ENCODE measurements around the gene LTB. TPM values are rescaled to one million over a fixed set of nuclear protein-coding genes. Genes with fewer than 3 reads are reported as not detected.

LTB gene
- total and polyA plus RNA-seq, 9 of the 15 experiments (the other 6 are each of a cell fraction or from before 2014, with no cell fraction given): 0.07 to 0.51 TPM; not detected in 7

DNA sequence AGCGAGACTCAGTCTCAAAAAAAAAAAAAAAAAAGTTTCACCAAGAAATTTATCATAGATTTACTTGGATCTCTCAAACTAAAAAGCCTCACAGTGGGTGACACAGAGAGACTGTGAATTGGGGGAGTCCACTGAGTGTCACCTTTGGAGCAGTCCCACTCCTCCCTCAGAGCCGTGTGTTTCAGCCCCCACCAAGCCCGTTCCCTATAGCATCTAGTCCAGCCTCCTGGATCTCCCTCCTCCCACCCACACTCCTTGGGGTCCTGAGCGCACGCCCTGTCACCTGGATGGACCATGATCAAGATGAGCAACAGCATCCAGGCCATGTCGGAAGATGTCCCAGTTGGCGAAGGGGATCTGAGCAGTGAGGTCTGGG lies 10.2 kb upstream of the LTB start:
- ATAC-seq: no peak; the same call in 2 of the 3 replicates
- CTCF ChIA-PET (ENCODE audit: low intra/inter-chr PET ratio): interaction anchor here (0.6 kb wide), 1 partner anchor 1205 kb away, joined by 3 read pairs; no protein-coding TSS in a partner anchor
- H3K9me1 ChIP-seq (ENCODE audit: control insufficient read depth, insufficient read depth, low read length): peaks cover 3% of the 10 kb centered on the region
- 71% methylated on average over 7 of the region's 7 CpGs for WGBS (ENCODE audit: insufficient coverage, low coverage, missing lambda C conversion rate)
- no peaks in the 10 kb centered on the region for H3K79me2 ChIP-seq (ENCODE audit: control insufficient read depth, insufficient read depth, low read length)
- no TSS peak for BruUV-seq (replicated peaks)
- H2AFZ ChIP-seq (ENCODE audit: low read depth, low read length): peak overlapping the region; percentile 51
- POLR2A ChIA-PET: interaction anchor here (0.5 to 1.3 kb wide), 7 partner anchors 8 to 97 kb away, joined by 3 to 7 read pairs (median 3); partner anchors contain the start of gene DDX39B
- no peak overlapping the region for H3K4me3 ChIP-seq
- DNase-seq (ENCODE audit: extremely low read depth in 1 of 4, low spot score in 3 of 4): no peak
- H3K27me3 ChIP-seq (ENCODE audit: control insufficient read depth in 2 of 2, insufficient read depth in 2 of 2, low read length in 2 of 2): no peaks in the 10 kb centered on the region
- intact Hi-C loops (cut with micrococcal nuclease): no loop called here
- H3K4me2 ChIP-seq (ENCODE audit: insufficient read depth, low read length): peak overlapping the region; percentile 39; the same call in 1 of the 2 replicates
- H3K9ac ChIP-seq (ENCODE audit: insufficient read depth in 1 of 2, low read depth in 2 of 2, low read length in 2 of 2): peak overlapping the region in 1 of 2 experiments; percentile 78; a peak in 3 of 4 replicates
- H4K20me1 ChIP-seq (replicated peaks; ENCODE audit: control insufficient read depth, insufficient read depth, low read length): no peaks in the 10 kb centered on the region
- FAIRE-seq: no peak
- H3K4me1 ChIP-seq (replicated peaks in 1 of 2; ENCODE audit: control insufficient read depth in 2 of 2, insufficient read depth in 2 of 2, low read length in 2 of 2): peaks cover 18 to 30% of the 10 kb centered on the region in 2 experiments
- in situ Hi-C loops (cut with MboI): no loop called here
- H3K9me3 ChIP-seq (replicated peaks; ENCODE audit: control insufficient read depth, insufficient read depth, low read depth, low read length): no peaks in the 10 kb centered on the region
- H3K27ac ChIP-seq (ENCODE audit: extremely low read depth, low read depth, low read length): 0 out of 3 replicates have a peak overlapping the region, but pooled peaks have one; percentile 9
- H3K36me3 ChIP-seq (ENCODE audit: control insufficient read depth, insufficient read depth, low read length): no peaks in the 10 kb centered on the region
- TF ChIP-seq CREB1 (IDR thresholded peaks at IDR 0.05) (no peak), CREB1 (CRISPR knock-in tag; IDR thresholded peaks at IDR 0.05) (no peak), NCOA6 (IDR thresholded peaks at IDR 0.05) (no peak), ZNF12 (CRISPR knock-in tag; IDR thresholded peaks at IDR 0.05) (0 out of 2 replicates have a peak, but pooled peaks have one; percentile 21), ZEB2 (IDR thresholded peaks at IDR 0.05) (no peak), IRF2 (CRISPR knock-in tag; IDR thresholded peaks at IDR 0.05) (no peak), DPF2 (IDR thresholded peaks at IDR 0.05) (no peak), E2F4 (CRISPR knock-in tag; IDR thresholded peaks at IDR 0.05; ENCODE audit: low read depth) (0 out of 2 replicates have a peak, but pooled peaks have one; percentile 26), ZNF263 (CRISPR knock-in tag; IDR thresholded peaks at IDR 0.05; ENCODE audit: borderline replicate concordance) (peak; percentile 80), PCBP2 (IDR thresholded peaks at IDR 0.05; ENCODE audit: low read depth, low read length, poor library complexity, severe bottlenecking) (no peak), TCF7 (IDR thresholded peaks at IDR 0.05; ENCODE audit: borderline replicate concordance) (no peak), ZNF644 (tag; IDR thresholded peaks at IDR 0.05; ENCODE audit: low read depth) (no peak), TOE1 (IDR thresholded peaks at IDR 0.05; ENCODE audit: borderline replicate concordance) (no peak), TOE1 (CRISPR knock-in tag; IDR thresholded peaks at IDR 0.05; ENCODE audit: borderline replicate concordance, low read depth) (no peak)
- TF ChIP-seq, protein P1, sequence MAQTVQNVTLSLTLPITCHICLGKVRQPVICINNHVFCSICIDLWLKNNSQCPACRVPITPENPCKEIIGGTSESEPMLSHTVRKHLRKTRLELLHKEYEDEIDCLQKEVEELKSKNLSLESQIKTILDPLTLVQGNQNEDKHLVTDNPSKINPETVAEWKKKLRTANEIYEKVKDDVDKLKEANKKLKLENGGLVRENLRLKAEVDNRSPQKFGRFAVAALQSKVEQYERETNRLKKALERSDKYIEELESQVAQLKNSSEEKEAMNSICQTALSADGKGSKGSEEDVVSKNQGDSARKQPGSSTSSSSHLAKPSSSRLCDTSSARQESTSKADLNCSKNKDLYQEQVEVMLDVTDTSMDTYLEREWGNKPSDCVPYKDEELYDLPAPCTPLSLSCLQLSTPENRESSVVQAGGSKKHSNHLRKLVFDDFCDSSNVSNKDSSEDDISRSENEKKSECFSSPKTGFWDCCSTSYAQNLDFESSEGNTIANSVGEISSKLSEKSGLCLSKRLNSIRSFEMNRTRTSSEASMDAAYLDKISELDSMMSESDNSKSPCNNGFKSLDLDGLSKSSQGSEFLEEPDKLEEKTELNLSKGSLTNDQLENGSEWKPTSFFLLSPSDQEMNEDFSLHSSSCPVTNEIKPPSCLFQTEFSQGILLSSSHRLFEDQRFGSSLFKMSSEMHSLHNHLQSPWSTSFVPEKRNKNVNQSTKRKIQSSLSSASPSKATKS (CRISPR knock-in tag; IDR thresholded peaks at IDR 0.05): no peak
- TF ChIP-seq, protein P2, sequence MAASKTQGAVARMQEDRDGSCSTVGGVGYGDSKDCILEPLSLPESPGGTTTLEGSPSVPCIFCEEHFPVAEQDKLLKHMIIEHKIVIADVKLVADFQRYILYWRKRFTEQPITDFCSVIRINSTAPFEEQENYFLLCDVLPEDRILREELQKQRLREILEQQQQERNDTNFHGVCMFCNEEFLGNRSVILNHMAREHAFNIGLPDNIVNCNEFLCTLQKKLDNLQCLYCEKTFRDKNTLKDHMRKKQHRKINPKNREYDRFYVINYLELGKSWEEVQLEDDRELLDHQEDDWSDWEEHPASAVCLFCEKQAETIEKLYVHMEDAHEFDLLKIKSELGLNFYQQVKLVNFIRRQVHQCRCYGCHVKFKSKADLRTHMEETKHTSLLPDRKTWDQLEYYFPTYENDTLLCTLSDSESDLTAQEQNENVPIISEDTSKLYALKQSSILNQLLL (CRISPR knock-in tag; IDR thresholded peaks at IDR 0.05; ENCODE audit: borderline replicate concordance): no peak
- TF ChIP-seq, protein P3, sequence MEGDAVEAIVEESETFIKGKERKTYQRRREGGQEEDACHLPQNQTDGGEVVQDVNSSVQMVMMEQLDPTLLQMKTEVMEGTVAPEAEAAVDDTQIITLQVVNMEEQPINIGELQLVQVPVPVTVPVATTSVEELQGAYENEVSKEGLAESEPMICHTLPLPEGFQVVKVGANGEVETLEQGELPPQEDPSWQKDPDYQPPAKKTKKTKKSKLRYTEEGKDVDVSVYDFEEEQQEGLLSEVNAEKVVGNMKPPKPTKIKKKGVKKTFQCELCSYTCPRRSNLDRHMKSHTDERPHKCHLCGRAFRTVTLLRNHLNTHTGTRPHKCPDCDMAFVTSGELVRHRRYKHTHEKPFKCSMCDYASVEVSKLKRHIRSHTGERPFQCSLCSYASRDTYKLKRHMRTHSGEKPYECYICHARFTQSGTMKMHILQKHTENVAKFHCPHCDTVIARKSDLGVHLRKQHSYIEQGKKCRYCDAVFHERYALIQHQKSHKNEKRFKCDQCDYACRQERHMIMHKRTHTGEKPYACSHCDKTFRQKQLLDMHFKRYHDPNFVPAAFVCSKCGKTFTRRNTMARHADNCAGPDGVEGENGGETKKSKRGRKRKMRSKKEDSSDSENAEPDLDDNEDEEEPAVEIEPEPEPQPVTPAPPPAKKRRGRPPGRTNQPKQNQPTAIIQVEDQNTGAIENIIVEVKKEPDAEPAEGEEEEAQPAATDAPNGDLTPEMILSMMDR (IDR thresholded peaks at IDR 0.05 in 2 of 3, conservative IDR thresholded peaks at IDR 0.05 in 1 of 3; ENCODE audit: insufficient read depth in 2 of 3, low read depth in 1 of 3, low read length in 3 of 3): 0 out of 6 replicates have a peak, but pooled peaks of 1 of the 3 experiments have one; percentile 15

Measured in K562 (cell line).